HL-60 (cell line): ENCODE results near the gene BCAR3.

ENCODE experiments used
- DNase-seq, 2 experiments: peaks; one replicate each; pipeline ENCODE4 v3.0.0-alpha.2; 2010 to 2020; ENCODE audit warnings: low read depth in 1 of 2, low spot score in 1 of 2
- H3K27ac ChIP-seq: fragments of 250-450 bp; sonication (Bioruptor Pico); replicated peaks from 2 replicates; pipeline ENCODE4 v1.5.1; 2020; ENCODE audit warnings: mild to moderate bottlenecking, moderate library complexity
- H3K27me3 ChIP-seq: fragments of 250-450 bp; sonication (Bioruptor Pico); 2 replicates; pipeline ENCODE4 v1.5.1; 2021; ENCODE audit warnings: mild to moderate bottlenecking, moderate library complexity; ENCODE audit not compliant: insufficient read depth, poor library complexity, severe bottlenecking
- H3K4me3 ChIP-seq: replicated peaks from 2 replicates; pipeline ENCODE4 v1.5.1; 2011; ENCODE audit warnings: mild to moderate bottlenecking, control low read depth, low read length; ENCODE audit not compliant: insufficient read depth
- CTCF ChIP-seq: IDR thresholded peaks from one replicate; pipeline ENCODE4 v1.5.1; 2011; ENCODE audit warnings: low read length, control low read depth, inconsistent platforms; ENCODE audit not compliant: insufficient read depth
- GABPA ChIP-seq: IDR thresholded peaks from 2 replicates; pipeline ENCODE4 v1.6.1; 2012; ENCODE audit warnings: low read depth
- POLR2AphosphoS5 ChIP-seq: IDR thresholded peaks from 2 replicates; pipeline ENCODE4 v1.6.1; 2012; ENCODE audit warnings: low read depth
- REST ChIP-seq: IDR thresholded peaks from 2 replicates; pipeline ENCODE4 v1.6.1; 2012; ENCODE audit warnings: low read depth; ENCODE audit not compliant: insufficient replicate concordance
- SPI1 ChIP-seq: IDR thresholded peaks from 2 replicates; pipeline ENCODE4 v1.6.1; 2012; ENCODE audit warnings: low read depth, mild to moderate bottlenecking, borderline replicate concordance

BCAR3 gene

GRCh38 chr1:93542398-93542797 lies 139.2 kb downstream of the BCAR3 start:
- no peak for DNase-seq
- TF ChIP-seq CTCF (no peak), POLR2AphosphoS5 (no peak)
- no peak overlapping the region for H3K27ac ChIP-seq
- no peaks in the 10 kb centered on the region for H3K27me3 ChIP-seq
- no peak overlapping the region for H3K4me3 ChIP-seq

- TF ChIP-seq SPI1: no peak
- no peak for TF ChIP-seq POLR2AphosphoS5
- no peak for TF ChIP-seq REST
- no peak for TF ChIP-seq CTCF
- no peak for TF ChIP-seq GABPA
- Histone ChIP-seq H3K27me3 (no peaks in the 10 kb centered on the region), H3K27ac (no peak overlapping the region), H3K4me3 (no peak overlapping the region)
- no peak for DNase-seq
Observed at GRCh38 chr1:93541045-93541444, 140.6 kb downstream of the BCAR3 start.

GRCh38 chr1:93537924-93538323 lies 143.7 kb downstream of the BCAR3 start:
- DNase-seq: no peak
- no peak overlapping the region for H3K27ac ChIP-seq
- TF ChIP-seq CTCF (no peak), POLR2AphosphoS5 (no peak), GABPA (no peak), REST (no peak), SPI1 (no peak)
- no peaks in the 10 kb centered on the region for H3K27me3 ChIP-seq
- no peak overlapping the region for H3K4me3 ChIP-seq

- no peaks in the 10 kb centered on the region for H3K27me3 ChIP-seq
- DNase-seq: no peak
- no peak overlapping the region for H3K27ac ChIP-seq
- no peak overlapping the region for H3K4me3 ChIP-seq
- TF ChIP-seq SPI1: no peak
- TF ChIP-seq REST: no peak
Observed at GRCh38 chr1:93537396-93537795, 144.2 kb downstream of the BCAR3 start.
